ENCODE measurements around the gene UBL4A.

The UBL4A gene

DNA sequence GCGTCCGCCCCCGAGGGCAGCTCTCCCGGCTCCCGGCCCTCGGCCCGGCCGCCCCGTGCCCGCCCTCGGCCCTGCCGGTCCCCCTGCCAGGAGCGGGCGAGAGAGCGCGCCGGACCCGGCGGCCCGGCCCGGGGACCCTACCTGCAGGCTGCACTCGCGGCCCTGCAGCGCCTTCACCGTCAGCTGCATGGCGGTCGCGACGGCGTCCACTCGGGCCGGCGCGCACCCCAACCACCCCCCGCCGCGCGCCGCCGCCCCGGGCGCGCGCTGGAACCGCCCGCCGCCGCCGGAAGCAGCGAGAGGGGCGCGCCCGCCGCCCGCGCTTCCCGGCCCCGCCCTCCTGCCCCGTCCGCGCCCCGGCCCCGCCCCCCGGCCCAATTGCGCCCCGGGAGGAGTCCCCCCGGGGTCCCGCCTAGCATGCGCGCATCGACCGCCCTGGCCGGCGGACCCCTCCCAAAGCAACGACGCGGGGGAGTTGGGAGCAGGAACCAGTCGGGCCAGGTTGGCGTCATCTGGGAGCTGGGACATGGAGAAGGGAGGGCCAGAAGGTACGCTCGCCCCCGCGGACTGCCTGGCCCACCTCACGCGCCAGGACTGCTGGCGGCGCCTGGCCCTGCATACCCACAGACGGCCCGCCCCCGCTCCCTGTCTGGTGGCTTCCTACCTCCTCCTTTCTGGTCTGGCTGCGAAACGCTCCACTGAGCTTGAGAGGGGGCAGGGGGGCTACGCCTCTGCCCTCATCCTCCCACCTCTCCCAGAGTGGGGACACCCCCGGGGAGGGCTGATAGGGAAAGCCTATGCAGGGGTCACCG is at the start of gene UBL4A:
Gene UBL4A, minus strand, starts transcription at position 220 of the 812 bp plus-strand sequence. Its CDS starts 31 bp downstream, at position 189.
- peak; percentile 38 for DNase-seq (ENCODE audit: low spot score)

DNA sequence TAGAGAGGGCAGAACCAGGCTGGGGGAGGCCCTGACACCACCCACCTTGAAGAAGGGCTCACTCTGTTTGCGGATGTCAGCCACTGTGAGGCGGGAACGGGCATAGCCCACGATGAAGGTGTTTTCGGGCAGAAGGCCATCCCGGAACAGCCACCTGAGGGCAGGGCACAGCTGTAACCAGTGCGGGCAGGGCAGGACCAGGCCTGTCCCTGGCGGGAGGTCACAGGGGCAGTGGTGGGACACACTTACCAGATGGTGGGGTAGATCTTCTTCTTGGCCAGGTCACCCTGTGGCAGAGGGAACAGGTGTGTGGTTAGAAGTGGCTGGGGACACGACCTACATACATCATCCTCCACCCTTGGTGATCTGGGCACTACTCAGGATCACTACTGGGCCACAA is 49.5 kb upstream of the UBL4A start:
- no peak for DNase-seq (ENCODE audit: low spot score)

DNA sequence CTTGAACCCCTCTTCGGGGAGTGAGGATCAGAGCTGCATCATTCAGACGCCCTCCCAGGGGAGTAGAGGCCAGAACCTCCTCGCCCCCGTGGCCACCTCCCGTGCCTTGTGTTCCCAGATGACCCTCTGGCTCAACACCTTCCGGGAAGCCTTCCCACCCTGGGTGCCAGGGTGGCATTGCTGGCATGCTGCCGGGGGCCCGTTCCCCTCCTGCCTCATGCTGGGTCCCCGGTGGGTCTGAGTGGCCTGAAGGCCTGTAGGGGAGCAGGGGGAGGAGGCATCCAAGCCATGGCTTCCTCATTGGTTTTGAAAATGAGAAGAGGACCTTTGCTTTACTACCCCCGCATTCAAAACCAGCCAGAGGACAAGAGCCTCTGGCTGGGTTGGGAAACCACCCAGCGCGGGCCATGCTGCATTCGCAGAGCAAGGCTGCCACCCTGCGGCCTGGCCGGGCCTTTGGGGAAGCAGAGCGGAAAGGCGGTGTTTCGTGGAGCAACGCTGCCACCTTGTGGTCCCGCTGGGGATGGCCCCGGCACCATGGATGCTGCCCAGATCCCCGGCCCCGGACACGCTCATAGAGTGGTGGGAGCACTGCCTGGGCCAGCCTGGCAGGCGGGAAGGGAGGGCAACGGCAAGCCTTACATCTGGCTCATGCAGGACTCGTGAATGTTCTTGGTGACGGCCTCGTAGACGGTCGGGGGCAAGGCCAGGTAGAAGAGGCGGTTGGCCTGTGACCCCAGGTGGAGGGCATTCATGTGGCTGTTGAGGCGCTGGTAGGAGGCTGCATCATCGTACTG is 48.3 kb upstream of the UBL4A start:
- DNase-seq (ENCODE audit: low spot score) = peak; percentile 89

DNA sequence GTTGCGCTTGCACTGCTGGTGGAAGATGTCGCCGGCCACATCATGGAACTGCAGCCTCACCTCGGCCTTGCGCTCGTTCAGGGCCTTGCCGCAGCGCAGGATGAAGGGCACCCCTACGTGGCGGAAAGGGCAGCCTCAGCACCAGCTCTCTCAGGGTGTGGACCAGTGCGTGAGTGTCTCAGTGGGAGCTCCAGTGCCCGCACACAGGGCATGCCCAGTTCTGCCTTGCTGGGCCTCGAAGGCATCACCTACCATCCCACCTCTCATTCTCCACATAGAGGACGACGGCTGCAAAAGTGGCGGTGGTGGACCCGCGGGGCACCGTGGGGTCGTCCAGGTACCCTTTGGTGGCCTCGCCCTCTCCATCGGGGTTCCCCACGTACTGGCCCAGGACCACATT is 46.3 kb upstream of the UBL4A start:
- DNase-seq (ENCODE audit: low spot score) = no peak

DNA sequence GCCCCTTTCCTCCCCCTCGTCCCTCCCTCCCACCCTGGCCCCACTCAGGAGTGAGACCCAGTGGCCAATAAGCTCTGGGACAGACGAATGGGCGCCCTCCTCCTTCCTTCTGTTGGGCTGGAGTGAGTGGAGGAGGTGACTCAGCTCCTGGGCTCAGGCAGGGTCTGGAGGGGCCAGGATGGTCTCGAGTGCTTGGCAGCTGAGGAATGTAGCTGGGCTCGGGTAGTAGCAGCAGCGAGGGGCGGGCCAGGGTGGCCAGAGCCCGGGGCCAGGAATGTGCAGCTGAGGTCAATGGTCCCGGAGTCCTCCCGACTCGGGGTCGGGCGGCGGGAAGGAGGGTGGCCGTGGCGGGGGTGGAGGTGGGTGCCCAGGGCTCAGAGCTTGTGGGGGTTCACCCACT is 45.2 kb upstream of the UBL4A start:
- no peak for DNase-seq (ENCODE audit: low spot score)

DNA sequence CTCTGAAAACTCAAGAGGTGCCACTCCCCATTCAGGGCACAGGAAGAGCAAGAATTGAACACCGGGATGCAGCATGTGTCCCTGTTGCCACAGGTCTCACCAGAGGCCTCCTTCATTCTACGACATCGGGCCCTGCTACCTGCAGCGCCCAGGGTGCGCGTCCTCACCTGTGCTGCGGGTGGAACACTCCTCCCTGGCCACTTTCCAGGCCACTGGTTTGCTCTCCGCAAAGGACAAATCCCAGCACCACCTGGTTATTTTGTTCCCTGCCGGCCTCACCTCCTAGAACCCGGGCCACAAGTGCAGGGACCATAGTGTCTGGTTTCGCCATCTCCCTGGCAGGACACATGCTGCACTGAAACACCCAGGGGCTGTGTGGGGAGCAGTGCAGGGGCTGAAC is 43.9 kb upstream of the UBL4A start:
- no peak for DNase-seq (ENCODE audit: low spot score)

DNA sequence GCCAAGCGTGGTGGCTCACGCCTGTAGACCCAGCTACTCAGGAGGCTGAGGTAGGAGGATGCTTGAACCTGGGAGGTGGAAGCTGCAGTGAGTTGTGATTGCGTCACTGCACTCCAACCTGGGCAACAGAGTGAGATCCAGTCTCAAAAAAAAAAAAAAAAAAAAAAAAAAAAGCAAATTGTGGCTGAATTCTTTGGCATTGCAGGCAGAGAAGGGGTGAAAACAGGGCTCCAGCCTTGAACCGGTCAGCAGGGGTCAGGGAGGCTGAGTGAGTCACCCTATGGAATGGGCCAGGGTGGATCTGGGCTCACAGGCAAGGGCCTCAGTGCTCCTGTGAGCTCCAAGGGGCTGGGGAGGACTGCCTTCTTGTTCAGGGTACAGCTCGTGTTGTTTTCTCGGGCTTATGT is 42.8 kb upstream of the UBL4A start:
- DNase-seq (ENCODE audit: low spot score) = peak; percentile 35

DNA sequence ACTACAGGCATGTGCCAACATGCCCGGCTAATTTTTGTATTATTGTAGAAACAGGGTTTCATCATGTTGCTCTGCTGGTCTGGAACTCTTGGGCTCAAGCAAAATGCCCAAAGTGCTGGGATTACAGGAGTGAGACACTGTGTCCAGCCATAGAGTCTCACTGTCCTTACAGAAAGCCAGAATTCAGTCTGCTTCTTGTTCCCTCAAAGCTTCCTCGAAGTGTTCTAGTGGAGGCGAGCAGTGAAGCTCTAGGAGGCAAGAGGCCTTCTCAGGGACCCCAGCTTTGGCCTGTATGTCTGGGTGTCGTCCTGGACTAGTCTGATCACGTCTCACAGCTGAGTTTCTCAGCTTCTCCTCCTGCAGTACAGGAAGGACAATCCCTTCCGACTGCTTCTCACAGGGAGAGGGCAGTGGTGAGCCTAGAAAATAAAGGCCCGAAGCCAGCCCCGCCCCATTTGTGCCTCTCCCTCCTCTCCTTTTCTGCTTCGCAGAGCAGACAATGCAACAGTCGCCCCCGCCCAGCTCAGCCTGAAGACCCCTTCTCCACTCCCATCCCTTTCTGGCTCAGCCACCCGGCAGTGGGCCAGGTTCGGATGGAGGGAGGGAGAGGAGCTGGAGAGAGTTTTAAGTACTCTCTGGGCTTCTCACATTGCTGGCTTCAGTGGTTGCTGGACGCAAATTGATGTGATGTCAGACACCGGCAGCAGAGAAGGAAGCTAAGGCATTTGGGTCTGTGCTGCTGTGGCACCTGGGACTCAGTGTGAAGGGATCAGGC is 40.7 kb upstream of the UBL4A start:
- peak; percentile 63 for DNase-seq (ENCODE audit: low spot score)

DNA sequence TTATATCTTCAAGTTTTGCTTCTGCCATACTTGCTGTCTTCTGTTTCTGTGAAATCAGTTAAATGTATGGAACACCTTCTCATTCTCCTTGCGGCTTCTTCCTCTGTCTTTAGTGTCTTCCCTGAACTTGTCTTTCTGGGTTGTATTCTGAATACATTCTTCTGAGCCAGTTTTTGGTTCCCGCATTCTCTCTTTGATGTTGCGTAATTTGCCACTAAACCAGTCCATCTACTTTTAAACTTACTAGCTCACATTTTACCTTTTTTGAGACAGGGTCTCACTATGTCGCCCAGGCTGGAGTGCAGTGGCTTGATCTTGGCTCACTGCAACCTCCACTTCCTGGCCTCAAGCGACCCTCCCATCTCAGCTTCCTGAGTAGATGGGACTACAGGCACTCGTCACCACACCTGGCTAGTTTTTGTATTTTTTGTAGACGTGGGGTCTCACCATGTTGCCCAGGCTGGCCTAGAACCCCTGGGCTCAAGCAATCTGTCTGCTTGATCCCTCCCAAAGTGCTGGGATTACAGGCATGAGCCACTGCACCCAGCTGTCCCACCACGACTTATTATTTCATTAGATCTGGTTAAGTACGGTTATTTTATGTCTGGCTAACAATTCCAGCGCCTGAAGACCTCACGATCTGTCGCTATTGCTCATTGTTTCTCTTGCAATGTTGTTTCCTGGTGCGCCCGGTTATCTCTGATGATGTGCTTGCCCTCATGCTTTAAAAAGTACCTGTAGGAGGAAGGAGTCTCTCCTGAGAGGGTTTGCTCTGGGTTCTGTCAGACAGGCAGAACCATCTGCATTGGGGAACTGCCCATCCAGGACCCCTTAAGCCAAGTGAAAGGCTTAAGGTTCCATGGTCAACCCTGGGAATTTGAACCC is 39.4 kb upstream of the UBL4A start:
- DNase-seq (ENCODE audit: low spot score) = no peak

DNA sequence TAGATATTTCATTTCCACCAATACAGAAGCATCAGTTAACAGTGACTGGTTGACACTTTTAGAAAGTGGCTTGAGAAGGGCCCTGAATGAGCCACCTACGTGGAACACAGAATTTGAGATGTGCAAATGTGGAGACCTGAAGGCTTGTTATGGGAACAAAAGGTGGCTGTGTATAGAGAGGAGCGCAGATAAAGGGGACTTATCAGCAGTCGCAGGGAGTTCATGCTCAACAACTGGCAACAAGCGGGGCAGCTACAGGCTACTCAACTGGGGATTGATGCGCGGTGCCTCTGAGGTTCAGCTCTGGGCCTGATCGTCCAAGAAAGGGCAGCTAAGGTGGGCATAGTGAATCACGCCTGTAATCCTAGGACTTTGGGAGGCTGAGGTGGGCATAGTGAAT is 33.0 kb upstream of the UBL4A start:
- DNase-seq (ENCODE audit: low spot score) = no peak

DNA sequence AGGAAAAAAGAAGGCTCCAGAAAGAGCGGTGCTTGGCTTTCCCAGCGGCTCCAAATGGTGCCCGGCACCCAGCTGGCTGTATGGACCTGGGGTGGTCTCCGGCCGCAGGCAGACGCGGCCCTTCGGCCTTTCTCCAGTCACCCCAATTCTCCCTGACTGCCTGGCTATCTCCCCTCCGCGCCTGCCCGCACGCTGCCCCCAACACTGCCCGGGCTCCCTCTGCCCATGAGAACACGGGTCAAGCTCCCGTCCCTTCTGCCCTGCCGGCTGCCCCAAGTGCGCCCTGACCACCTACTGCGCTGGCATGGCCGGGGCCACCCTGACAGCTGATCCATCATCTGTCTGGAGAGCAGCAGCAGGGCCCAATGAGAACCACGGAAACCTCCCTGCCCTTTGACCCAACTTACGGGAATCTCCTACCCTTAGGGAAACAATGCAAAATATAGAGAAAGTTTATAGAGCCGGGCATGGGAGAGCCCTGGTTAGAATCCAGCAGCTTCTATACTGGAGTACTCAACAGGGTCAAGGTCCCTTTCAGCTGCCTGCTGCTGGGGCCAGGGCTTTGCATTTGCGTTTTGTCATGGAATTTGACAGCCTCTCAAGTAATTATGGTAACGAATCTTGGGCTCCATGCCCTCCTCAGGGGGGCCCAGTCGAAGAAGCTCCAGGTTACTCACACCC is 30.8 kb upstream of the UBL4A start:
- DNase-seq (ENCODE audit: low spot score) = no peak

DNA sequence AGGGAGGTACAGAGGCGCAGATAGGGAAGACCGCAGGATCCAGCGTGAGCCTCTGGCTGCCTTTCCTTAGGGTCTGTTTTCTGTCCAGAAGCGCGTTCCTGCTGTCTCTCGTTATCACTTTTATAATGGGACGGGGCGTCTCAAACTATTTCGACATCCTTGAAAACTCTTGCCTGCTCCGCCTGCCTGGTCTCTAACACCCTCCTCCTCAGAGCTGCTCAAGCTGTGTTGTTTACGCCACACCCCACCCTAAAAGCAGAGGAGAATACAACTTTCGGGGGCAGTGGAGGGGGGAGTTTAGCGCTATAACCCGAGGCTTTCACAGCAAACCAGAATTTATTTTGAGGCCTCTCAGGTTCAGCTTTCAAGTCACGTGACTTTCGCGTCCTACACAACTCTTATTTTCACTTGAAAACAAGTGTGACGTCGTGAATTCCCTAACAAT is 30.3 kb upstream of the UBL4A start:
- no peak for DNase-seq (ENCODE audit: low spot score)

DNA sequence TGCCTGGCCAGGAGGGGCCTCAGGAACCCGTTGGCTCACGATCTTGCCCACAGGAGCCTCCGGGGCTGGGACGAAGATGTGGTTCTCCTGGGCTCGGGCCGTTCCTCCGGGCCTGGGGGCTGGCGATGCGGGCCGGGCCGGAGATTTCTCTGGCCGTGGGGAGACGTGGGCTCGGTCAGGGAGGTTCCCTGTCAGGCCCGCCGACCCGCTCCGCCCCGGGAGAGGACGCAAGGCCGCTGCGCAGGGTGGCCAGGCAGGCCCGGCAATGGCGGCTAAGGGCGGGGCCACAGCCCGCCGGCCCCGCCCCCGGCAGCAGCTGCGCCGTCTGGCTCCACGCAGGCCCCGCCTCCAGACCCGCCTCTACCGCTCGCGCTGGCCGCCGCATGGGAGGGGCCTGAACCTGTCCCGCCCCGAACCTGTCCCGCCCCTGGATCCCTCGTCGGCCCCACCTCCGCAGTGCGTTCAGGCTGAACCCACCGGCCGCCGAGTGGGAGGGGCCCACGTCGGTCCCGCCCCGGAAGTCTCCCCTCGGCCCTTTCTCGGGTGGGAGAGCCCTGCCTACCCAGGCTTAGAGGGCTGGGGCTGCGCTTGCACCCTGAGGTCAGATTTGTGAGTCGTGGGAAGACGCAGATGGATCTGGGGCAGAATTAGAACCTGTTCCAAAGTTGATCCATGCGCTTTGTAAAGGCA is 29.7 kb upstream of the UBL4A start, which contains the start of gene FAM3A:
Gene FAM3A, minus strand, starts transcription at position 267 of the 690 bp plus-strand sequence. CDS start 460 bp downstream, outside the sequence.
- DNase-seq (ENCODE audit: low spot score) = peak; percentile 87

DNA sequence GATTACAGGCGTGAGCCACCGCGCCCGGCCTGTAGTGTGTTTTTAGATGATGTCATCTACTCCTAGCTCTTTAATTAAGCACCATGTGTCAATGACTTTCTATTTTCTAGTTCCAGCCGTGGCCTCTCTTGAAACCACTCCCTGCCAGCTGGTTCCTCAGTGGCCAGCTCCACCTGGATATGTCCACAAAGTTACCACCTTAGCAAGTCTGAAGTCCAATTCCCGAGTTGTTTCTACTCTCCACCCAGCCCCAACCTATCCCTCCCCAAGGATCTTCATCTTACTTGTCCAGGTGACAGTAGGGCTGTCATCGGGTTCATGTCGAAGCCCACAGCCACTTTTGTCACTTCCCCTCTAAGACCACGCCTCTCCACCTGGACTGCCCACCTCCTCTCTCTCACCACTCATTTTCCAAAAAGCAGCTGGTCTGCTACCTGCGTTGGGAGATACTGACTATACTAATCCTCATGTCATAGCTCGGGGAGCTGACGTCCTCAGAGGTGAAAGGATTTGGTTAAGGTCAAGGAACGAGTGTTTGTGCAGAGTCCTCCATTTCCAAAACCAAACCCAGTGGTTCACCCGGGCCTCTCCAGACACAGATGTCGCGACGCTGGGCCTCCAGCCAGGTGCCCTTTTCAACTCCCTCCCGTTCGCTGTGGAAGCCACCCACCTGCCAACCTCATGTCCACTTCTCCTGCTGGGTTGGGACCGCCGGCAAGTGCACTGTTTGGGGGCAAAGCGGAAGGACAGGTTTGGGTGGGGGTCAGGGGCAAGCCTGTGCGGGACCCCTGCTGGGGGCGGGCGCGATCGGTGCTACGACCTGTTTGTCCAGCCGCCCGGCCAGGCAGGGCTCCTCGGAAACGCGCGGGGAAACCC is 28.9 kb upstream of the UBL4A start:
- no peak for DNase-seq (ENCODE audit: low spot score)

DNA sequence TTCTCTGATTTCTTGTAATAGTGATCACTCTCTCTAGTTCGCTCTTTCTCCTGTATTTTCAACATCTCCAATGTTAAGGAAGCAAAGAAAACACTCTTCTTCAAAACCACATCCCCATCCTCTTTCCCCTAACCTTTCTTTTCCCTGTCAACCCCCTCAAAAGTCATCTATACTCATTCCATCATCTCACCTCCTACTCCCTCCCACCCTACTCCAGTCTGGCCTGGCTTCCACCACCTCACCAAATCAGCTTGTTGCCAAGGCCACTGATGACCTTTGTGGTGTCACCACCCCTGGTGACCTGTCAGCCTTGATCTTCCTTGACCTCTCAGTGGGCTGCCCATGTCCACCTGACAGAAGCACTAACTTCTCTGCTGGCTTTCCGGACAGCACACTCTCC is 27.3 kb upstream of the UBL4A start:
- DNase-seq (ENCODE audit: low spot score) = no peak

DNA sequence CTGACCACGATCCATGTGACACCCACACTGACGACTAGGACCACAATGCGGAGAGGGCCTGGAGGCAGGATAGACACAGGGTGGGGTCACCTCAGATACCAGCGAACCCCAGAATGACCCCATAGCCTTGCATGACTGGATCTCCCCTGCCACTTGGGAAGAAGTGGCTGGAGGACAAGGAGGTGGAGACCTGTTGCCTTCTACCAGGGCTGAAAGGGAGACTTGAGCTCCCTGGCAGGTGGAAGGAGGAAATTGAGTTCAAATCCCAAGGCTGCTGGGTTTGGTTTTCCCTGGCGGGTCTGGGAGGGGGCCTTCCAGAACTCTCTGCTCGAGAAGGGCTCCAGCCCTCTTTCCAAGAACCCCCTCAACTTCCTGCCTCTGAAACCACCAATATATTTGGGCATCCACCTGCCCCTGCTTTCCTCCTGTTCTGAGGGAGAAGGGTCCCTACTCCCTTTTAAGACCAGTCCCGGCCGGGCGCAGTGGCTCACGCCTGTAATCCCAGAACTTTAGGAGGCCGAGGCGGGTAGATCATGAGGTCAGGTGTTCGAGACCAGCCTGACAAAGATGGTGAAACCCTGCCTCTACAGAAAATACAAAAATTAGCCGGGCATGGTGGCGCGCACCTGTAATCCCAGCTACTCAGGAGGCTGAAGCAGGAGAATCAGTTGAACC is 26.6 kb upstream of the UBL4A start:
- DNase-seq (ENCODE audit: low spot score) = no peak

DNA sequence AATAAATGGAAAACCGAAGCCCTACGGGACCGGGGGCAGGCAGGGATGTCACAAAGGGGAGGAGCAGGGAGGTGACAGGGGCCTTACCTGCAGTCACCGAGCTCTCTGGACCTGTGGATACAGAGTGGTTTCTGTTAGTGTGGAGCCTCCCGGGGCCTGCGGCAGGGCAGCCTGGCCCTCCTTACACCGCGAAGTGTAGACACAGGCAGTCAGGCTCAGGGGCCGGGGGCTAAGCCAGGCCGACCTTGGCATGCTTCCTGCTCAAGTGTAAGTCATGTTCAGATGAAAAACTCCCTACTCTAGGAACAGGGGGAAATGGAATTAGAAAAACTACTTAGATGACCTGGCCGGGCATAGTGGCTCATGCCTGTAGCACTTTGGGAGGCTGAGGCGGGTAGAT is 25.3 kb upstream of the UBL4A start:
- DNase-seq (ENCODE audit: low spot score) = no peak

DNA sequence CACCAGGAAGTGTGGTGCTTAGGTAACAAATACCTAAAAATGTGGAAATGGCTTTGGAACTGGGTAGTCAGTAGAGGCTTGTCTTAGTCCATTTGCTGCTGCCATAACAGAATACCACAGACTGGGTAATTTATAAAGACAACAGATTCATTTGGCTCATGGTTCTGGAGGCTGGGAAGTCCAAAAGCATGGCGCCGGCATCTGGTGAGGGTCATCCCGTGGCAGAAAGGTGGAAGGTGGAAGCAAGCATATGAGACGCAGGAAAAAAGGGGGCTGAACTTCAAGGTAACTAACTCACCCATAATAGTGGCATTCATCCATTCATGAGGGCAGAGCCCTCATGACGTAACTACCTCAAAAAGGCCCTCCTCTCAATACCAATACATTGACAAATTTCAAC is 23.0 kb upstream of the UBL4A start:
- DNase-seq (ENCODE audit: low spot score) = no peak

DNA sequence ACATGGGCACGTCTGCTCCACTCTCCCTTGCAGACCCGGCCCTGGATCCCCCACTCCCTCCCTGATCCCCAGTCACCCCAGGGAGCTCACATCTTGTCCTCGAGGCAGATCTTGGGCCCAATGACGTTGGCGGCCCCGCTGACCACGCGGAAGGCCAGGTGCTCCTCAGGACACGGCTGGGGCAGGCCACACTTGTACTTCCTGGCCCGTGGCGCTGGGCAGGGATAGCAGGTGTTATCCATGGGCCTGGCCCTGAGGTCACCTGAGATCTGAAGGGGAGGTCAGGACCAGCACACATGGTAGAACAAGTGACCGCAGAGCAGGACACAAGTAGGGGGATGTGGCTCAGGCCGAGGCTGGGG is 21.9 kb upstream of the UBL4A start:
- no peak for DNase-seq (ENCODE audit: low spot score)

All from AG08395 (cell line).